GM19455 (cell line): Measurements from ENCODE around the gene TMED8.
"Not testable (repeated sequence)": the region's sequence is repeated elsewhere in the genome, so short reads cannot be mapped to it uniquely, and the experiment has no call there.

Experiments used
- ATAC-seq: cut with Tn5 transposase; IDR thresholded peaks from one replicate; pipeline ENCODE4 v1.9.1; 2021; ENCODE audit not compliant: unreplicated experiment

The TMED8 gene

GRCh38 chr14:77376771-77377501 lies at the start of gene TMED8, which contains the start of gene SAMD15:
Gene TMED8, minus strand, starts transcription at chr14:77377094. Its CDS starts 41 bp downstream, at chr14:77377053.
Gene SAMD15, plus strand, starts transcription at chr14:77377379. Its CDS starts 40 bp downstream, at chr14:77377419.
- ATAC-seq = peak; percentile 83

GRCh38 chr14:77426396-77426795 lies 49.5 kb upstream of the TMED8 start:
- ATAC-seq = no peak

- no peak for ATAC-seq
Observed at GRCh38 chr14:77424862-77425261, 48.0 kb upstream of the TMED8 start.

- ATAC-seq = no peak
Observed at GRCh38 chr14:77423423-77423822, 46.5 kb upstream of the TMED8 start, which contains the start of gene NOXRED1. Gene NOXRED1, minus strand, starts transcription at chr14:77423523. Its CDS starts 634 bp downstream, at chr14:77422889.

- ATAC-seq = no peak
Observed at GRCh38 chr14:77421201-77421600, 44.3 kb upstream of the TMED8 start.

- ATAC-seq = no peak
Observed at GRCh38 chr14:77416836-77417235, 39.9 kb upstream of the TMED8 start.

GRCh38 chr14:77416098-77416497 lies 39.2 kb upstream of the TMED8 start:
- ATAC-seq = not testable (repeated sequence)

GRCh38 chr14:77415403-77416030 lies 38.6 kb upstream of the TMED8 start:
- ATAC-seq = not testable (repeated sequence)

- ATAC-seq = no peak
Observed at GRCh38 chr14:77409131-77409533, 32.2 kb upstream of the TMED8 start.

GRCh38 chr14:77407158-77407557 lies 30.3 kb upstream of the TMED8 start:
- ATAC-seq = no peak

- no peak for ATAC-seq
Observed at GRCh38 chr14:77406718-77407117, 29.8 kb upstream of the TMED8 start.

- no peak for ATAC-seq
Observed at GRCh38 chr14:77406086-77406485, 29.2 kb upstream of the TMED8 start.

GRCh38 chr14:77403768-77404167 lies 26.9 kb upstream of the TMED8 start:
- ATAC-seq = no peak

GRCh38 chr14:77400216-77400615 lies 23.3 kb upstream of the TMED8 start:
- ATAC-seq = no peak

- no peak for ATAC-seq
Observed at GRCh38 chr14:77390188-77390587, 13.3 kb upstream of the TMED8 start.

GRCh38 chr14:77378701-77379100 lies 1.8 kb upstream of the TMED8 start:
- ATAC-seq = no peak

- ATAC-seq = no peak
Observed at GRCh38 chr14:77377502-77377844, 579 bp upstream of the TMED8 start.

- peak; percentile 19 for ATAC-seq
Observed at GRCh38 chr14:77375973-77376770, 722 bp downstream of the TMED8 start.

GRCh38 chr14:77375164-77375950 lies 1.5 kb downstream of the TMED8 start:
- ATAC-seq = no peak

- no peak for ATAC-seq
Observed at GRCh38 chr14:77372304-77372841, 4.5 kb downstream of the TMED8 start.

- no peak for ATAC-seq
Observed at GRCh38 chr14:77369285-77369684, 7.6 kb downstream of the TMED8 start.
